GM06990 (cell line): ENCODE data around the gene VSIG10.

Experiments
- DNase-seq: peaks from one replicate; pipeline ENCODE4 v3.0.0-alpha.2; 2011; ENCODE audit not compliant: insufficient read length; ENCODE audit errors: extremely low read depth
- H3K27me3 ChIP-seq: replicated peaks from 2 replicates; pipeline ENCODE4 v1.6.0; 2011; ENCODE audit warnings: low read length; ENCODE audit not compliant: control insufficient read depth, insufficient read depth
- H3K36me3 ChIP-seq: 2 replicates; pipeline ENCODE4 v1.5.1; 2011; ENCODE audit warnings: low read length; ENCODE audit not compliant: control insufficient read depth, insufficient read depth
- H3K4me3 ChIP-seq: replicated peaks from 2 replicates; pipeline ENCODE4 v1.5.1; 2011; ENCODE audit warnings: low read depth, mild to moderate bottlenecking, control low read depth, low read length
- CTCF ChIP-seq: IDR thresholded peaks from 2 replicates; pipeline ENCODE4 v1.5.1; 2011; ENCODE audit warnings: low read length, control low read depth, mild to moderate bottlenecking, inconsistent platforms; ENCODE audit not compliant: insufficient read depth, poor library complexity, severe bottlenecking

The VSIG10 gene

GRCh38 chr12:118042091-118042490, 61.7 kb downstream of the VSIG10 start:
- H3K4me3 ChIP-seq = no peak overlapping the region
- no peak for TF ChIP-seq CTCF
- no peaks in the 10 kb centered on the region for H3K27me3 ChIP-seq
- DNase-seq = no peak
- H3K36me3 ChIP-seq = peaks cover 20% of the 10 kb centered on the region

GRCh38 chr12:118038137-118038536, 65.7 kb downstream of the VSIG10 start:
- Histone ChIP-seq H3K27me3 (no peaks in the 10 kb centered on the region), H3K36me3 (peaks cover 30% of the 10 kb centered on the region), H3K4me3 (no peak overlapping the region)
- no peak for TF ChIP-seq CTCF
- no peak for DNase-seq

GRCh38 chr12:118036672-118037411, 67.0 kb downstream of the VSIG10 start:
- H3K4me3 ChIP-seq = no peak overlapping the region
- H3K27me3 ChIP-seq = no peaks in the 10 kb centered on the region
- DNase-seq = no peak
- peaks cover 29% of the 10 kb centered on the region for H3K36me3 ChIP-seq
- TF ChIP-seq CTCF = no peak

- DNase-seq = peak; percentile 81
- no peak overlapping the region for H3K4me3 ChIP-seq
- TF ChIP-seq CTCF = no peak
- no peaks in the 10 kb centered on the region for H3K27me3 ChIP-seq
- H3K36me3 ChIP-seq = peaks cover 28% of the 10 kb centered on the region
Measured at GRCh38 chr12:118035190-118036041, 68.4 kb downstream of the VSIG10 start.

- Histone ChIP-seq H3K36me3 (peaks cover 31% of the 10 kb centered on the region), H3K4me3 (no peak overlapping the region), H3K27me3 (no peaks in the 10 kb centered on the region)
- no peak for DNase-seq
- no peak for TF ChIP-seq CTCF
Measured at GRCh38 chr12:118034429-118035189, 69.2 kb downstream of the VSIG10 start.
